A673 (cell line): ENCODE results near the gene OR2T5.
"Not testable (repeated sequence)": the region's sequence is repeated elsewhere in the genome, so short reads cannot be mapped to it uniquely, and the experiment has no call there.

ENCODE experiments used
- CTCF ChIP-seq: fragments of 300-800, 200-600 bp; sonication (generic); conservative IDR thresholded peaks from 2 replicates; pipeline ENCODE4 v1.5.1; 2017; ENCODE audit warnings: low read depth, mild to moderate bottlenecking, antibody characterized with exemption, low read length, moderate library complexity, mixed read lengths
- EZH2 ChIP-seq: fragments of 200-600 bp; sonication (generic); IDR thresholded peaks from 2 replicates; pipeline ENCODE4 v1.6.1; 2017; ENCODE audit warnings: borderline replicate concordance, low read depth, mild to moderate bottlenecking, mixed read lengths, antibody characterized with exemption, low read length; ENCODE audit not compliant: poor library complexity, severe bottlenecking

- not testable (repeated sequence) for TF ChIP-seq CTCF, EZH2
Measured at GRCh38 chr1:248459117-248459516, 29.3 kb upstream of the OR2T5 start.
